GM18499 (cell line): ENCODE data around the gene UNC5A.

ENCODE experiments used
- ATAC-seq: cut with Tn5 transposase; IDR thresholded peaks from one replicate; pipeline ENCODE4 v1.9.1; 2021; ENCODE audit warnings: moderate number of reproducible peaks; ENCODE audit not compliant: insufficient read depth, unreplicated experiment

Gene UNC5A

DNA sequence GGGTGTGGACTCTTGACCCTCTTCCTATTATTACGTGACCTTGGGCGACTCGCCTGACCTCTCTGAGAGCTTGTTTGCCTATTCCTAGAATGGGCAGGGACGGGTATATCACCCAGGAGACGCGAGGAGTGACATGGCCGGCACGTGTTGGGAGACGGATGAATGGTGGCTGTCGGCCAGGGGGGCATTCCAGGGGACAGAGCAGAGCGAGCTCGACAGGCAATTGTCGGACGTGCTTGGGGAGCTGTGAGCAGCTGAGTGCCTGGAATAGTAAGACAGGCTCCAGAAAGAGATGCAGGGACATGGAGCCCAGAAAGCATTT, 29.3 kb upstream of the UNC5A start:
- ATAC-seq = no peak

- ATAC-seq = no peak
Measured at GRCh38 chr5:176781638-176782570, 28.5 kb upstream of the UNC5A start.

- no peak for ATAC-seq
Measured at GRCh38 chr5:176784218-176785165, 25.9 kb upstream of the UNC5A start.

- ATAC-seq = no peak
Measured at GRCh38 chr5:176785184-176786145, 24.9 kb upstream of the UNC5A start.

- ATAC-seq = no peak
Measured at GRCh38 chr5:176787676-176788075, 22.7 kb upstream of the UNC5A start.

DNA sequence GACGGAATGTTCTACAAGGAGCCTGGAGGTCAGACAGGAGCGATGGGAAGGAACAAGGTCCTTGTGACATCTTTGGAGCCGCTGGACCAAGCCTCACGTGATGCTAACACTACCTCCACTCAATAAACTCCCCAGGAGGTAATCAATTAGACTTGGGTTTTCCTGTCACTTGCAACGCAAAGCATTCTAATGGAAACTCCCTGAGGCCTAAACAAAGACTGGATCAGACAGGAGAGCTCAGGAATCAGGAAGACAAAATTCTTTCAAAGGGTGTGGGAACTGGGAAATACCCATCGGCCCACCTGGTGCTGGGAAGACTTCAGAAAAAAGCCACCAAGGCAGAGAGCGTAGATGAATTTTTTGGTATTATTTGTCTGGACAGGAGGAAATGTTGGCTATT, 22.3 kb upstream of the UNC5A start:
- ATAC-seq = no peak

DNA sequence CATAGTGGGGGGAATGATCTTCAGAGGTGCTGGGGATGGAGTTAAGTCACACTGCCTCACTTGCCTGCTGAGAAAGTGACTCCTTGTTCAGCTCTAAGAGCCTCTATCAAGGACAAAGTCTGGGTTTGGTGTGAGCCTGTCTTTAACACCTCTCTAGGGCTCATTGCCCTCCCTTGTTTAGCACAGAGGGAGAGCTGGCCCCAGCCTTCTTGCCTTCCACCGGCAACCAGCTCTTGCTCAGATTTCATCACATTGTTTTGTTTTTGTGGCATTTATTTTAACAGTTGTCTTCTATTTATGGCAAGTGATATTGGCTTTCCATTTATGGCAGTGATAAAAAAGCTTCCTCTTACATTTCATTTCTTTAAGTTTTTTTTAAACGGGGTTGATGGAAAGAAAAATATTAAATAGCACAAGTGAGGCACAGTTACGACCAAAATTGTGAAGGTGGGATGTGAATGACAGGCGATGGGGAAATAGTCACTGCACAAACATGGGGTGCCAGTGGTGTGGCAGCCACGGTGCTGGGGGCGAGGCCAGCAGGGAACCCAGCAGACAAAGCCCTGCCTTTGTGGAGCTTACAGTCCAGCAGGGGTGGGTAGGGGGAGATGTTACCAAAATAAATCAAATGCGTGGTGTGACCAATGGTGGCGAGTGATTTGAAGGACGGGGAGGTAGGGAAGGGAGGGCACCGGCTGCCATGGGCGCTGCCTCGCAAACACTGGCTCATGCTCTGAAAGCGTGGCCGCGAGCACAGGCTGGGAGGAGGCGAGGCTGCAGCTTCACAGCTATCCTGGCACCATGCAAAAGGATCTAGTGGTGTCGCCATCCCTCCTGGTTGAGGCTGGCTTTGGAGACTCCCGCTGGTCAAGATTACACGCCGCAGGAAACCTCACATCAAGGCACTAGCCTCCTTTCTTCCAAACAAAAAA, 21.2 kb upstream of the UNC5A start:
- ATAC-seq = no peak

GRCh38 chr5:176789873-176790615, 20.3 kb upstream of the UNC5A start:
- ATAC-seq = no peak

GRCh38 chr5:176790941-176791340, 19.4 kb upstream of the UNC5A start:
- ATAC-seq = no peak

- ATAC-seq = no peak
Measured at GRCh38 chr5:176792655-176793342, 17.6 kb upstream of the UNC5A start.

GRCh38 chr5:176793343-176793699, 17.0 kb upstream of the UNC5A start:
- ATAC-seq = no peak

GRCh38 chr5:176793736-176794135, 16.6 kb upstream of the UNC5A start:
- no peak for ATAC-seq

- ATAC-seq = no peak
Measured at GRCh38 chr5:176794509-176794908, 15.8 kb upstream of the UNC5A start.

GRCh38 chr5:176796411-176796810, 13.9 kb upstream of the UNC5A start:
- no peak for ATAC-seq

GRCh38 chr5:176796970-176797369, 13.4 kb upstream of the UNC5A start:
- no peak for ATAC-seq

DNA sequence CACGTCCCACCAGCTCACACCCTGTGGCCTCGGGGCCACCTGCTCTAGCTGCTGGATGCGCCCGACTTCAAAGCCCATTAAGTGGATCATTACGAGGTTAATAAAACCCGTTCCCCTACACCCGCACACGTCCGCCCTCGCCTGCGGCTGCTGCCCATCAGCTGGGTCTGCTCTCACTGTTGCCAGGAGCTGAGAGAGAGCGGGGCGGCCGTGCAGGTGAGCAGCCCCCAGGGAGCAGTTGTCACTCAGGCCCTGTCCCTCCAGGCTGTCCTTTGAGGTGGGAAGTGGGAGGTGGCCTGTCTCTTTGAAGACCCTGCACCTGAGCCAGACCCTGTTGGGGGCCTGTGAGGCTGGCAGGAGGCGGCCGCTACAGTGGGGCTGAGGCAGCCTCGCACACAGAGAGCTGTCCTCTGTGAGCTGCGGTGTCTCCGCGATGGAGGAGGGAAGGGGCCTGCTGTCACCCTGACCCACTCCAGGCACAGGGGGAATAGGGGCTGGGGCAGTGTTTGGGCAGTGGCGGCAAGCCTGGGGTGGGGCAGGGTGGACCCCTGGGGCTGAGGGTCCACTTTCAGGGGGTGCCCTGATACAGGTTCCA, 12.8 kb upstream of the UNC5A start:
- no peak for ATAC-seq

- ATAC-seq = no peak
Measured at GRCh38 chr5:176798086-176798876, 12.1 kb upstream of the UNC5A start.
